NCI-H1105 treated with DMSO at 0.1 percent for 48 hours (cell line): ENCODE results near the gene SOCS7.

Source experiments
- DNase-seq: peaks from one replicate; lab custom pipeline; 2025; lab: John Stamatoyannopoulos, UW

The SOCS7 gene

DNA sequence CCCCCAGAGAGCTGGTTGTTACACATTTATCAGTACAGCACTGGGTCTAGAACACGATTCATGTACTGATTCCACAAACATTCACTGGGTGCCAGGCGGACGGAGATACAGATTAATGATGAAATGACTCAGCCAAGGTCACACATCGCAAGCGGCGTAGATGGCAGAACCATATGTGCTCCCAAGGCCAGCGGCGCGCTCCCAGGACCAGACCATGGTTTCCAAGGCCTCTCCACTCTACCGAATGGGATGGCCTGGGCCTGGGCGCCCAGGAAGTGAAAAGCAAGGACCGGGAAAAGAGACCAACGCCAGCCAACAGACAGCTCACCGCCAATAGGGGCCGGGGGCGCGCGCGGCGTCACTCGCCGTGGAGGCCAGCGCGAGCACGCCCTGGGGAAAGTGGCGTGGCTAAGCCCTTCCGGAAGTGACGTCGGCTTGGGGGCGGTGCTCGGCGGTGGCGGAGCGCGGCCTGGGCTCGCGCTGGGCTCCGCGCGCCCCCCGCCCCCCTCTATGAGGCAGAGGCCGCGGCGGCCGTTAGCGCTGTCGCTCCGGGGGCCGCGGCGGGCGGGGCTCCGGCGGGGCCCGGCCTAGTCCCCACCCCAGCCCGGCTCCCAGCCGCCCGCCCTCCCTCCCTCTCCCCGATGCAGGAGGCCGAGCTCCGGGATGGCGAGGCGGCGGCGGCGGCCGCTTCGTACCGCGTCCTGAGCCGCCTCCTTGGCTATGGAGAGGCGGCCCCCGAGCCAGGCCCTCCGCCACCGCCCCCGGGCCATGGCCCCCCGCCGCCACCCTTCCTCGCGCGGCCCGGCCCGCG, at the start of gene SOCS7:
TSS of gene SOCS7 (plus strand) at position 433 of the 811 bp plus-strand sequence. CDS start at position 642, 209 bp downstream.
- peak; percentile 83 for DNase-seq

- DNase-seq: no peak
Observed at GRCh38 chr17:38315497-38315896, 36.1 kb upstream of the SOCS7 start.

GRCh38 chr17:38317081-38317480, 34.6 kb upstream of the SOCS7 start:
- DNase-seq: no peak

GRCh38 chr17:38320482-38320881, 31.2 kb upstream of the SOCS7 start:
- no peak for DNase-seq

GRCh38 chr17:38322156-38322779, 29.4 kb upstream of the SOCS7 start:
- DNase-seq: peak; percentile 34

DNA sequence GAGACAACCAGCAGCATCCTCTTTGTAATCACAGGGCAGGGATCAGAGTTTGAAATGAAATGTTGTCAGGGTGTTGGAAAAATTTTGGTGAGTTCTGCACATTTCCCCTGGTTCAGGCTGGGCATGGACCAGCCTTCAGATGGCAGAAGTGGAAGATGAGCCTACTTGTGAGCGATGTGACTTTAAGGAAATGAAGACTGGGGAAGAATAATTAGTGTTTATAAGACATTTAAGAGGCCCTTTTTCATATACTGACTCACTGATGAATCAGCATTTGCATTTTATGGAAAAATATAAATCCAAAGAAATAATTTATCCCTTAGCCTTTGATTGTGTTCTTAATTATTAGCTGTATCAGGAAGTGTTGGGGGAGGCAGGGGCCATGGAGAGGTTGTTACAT, 28.7 kb upstream of the SOCS7 start:
- DNase-seq: no peak

- no peak for DNase-seq
Observed at GRCh38 chr17:38324141-38324697, 27.4 kb upstream of the SOCS7 start.

- DNase-seq: no peak
Observed at GRCh38 chr17:38324772-38325171, 26.9 kb upstream of the SOCS7 start.

- DNase-seq: no peak
Observed at GRCh38 chr17:38325221-38325851, 26.3 kb upstream of the SOCS7 start.

DNA sequence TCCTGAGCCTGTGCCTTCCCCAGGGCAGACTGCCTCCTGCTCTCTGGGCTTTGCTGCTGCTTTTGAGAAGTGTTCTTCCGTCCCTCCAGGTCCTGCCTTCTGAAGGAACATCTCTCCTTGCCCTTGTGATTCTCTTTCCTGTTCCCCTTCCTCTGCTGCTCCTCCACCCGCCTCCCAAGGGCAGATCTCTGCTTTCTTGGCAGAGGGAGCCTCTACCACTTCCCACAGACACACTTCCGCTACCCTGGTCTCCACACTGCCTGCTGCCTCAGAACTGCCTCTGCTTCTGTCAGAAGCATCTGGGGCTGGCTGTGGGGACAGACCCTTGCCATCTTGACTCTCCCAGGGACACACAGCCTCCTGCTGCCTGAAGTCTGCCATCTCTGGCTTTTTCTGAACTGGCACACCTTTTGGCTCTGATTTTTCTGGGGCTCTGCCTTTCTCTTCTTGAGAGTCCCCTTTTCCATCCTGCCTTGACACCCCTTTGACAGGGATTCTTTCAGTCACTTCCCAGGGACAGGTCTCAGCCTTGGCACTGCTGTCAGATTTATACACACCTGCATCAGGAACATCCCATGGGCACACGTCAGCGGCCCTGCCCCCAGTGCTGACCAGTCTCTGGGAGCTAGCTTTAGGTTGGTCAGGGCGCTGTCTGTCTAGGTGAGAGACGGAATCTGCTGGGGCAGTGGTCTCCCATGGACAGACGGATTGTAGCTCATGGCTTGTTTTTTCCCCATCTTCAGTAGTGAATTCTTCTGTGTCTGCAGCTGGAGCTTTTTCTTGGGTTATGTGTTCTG, 24.4 kb upstream of the SOCS7 start:
- no peak for DNase-seq

DNA sequence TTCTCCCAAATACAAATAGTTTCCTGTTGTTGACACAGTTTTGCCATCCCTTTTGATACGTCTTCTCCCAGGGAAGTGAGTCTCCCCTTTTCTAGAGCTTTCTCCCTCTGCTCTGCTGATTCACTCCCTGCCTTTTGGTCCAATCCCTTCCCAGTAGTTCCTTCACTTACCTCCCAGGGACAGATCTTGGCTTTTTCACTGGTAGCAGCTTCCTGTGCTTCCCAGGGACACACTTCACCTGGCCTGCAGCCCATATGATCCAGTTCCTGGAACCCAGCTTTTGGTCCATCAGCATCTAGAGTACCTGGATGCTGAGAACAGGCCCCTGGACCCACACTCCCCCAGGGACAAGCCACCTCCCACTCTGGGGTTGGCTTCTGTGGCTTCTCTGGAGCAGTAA, 23.7 kb upstream of the SOCS7 start:
- DNase-seq: no peak

- no peak for DNase-seq
Observed at GRCh38 chr17:38328620-38329019, 23.0 kb upstream of the SOCS7 start.

- DNase-seq: no peak
Observed at GRCh38 chr17:38329284-38329683, 22.4 kb upstream of the SOCS7 start.

DNA sequence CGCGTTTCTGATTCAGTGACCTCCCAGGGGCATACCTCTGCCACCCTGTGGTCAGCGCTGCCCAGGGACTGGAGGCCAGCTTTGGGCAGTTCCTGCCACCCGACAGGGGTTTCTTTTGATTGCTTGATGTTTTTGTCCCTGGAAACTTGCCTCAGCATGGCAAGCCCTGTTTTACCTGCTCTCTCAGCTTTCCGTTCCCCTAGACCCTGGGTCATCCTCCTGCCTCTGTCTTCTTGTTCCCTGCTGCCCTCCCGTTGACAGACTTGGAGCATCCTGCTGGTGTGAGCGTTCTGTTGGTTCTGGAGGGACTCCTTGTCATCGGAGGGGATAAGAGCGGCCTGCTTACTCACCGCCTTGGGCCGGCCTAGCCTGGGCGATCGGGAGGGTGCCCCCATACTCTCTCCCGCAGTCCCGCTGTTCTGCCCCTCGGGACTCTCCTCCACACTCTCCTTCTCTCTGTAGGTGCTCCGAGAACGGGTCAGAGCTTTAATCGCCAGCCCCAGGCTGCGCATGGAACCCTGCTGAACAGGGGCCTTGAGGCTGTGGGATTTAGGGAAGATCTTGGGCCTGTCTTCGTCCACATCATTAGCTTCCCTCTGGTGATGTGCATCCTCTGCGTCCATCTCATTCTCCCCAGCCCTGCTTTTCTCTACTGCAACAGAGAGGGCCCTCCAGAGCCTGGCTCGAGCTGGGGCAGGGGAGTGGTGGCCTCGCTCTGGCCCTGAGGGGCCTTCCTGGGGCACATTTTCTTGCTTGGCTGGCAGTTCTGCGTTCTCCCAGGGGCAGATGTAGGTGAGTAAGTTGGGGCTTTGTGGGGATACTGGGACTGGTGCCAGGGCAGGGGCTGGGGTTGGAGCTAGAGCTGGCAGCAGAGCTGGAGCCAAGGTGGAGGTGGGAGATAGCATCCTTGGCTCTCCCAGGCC, 21.6 kb upstream of the SOCS7 start:
- DNase-seq: no peak

- DNase-seq: no peak
Observed at GRCh38 chr17:38330941-38331411, 20.7 kb upstream of the SOCS7 start.

DNA sequence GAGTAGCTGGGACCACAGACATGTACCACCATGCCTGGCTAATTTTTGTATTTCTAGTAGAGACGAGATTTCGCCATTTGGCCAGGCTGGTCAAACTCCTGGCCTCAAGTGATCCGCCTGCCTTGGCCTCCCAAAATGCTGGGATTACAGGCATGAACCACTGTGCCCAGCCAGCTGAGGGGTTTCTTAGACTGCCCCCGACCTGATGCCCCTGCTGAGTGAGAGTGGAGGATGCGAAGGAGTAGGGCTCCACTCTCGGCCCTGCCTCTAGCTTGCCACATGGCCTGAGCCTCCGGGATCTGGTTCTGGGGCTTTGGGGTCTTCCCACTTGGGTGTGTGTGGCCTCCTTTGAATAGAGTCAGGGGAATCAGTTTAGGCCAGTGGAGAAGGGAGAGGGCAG, 18.9 kb upstream of the SOCS7 start:
- no peak for DNase-seq

GRCh38 chr17:38333635-38334295, 17.9 kb upstream of the SOCS7 start:
- DNase-seq: peak; percentile 4

DNA sequence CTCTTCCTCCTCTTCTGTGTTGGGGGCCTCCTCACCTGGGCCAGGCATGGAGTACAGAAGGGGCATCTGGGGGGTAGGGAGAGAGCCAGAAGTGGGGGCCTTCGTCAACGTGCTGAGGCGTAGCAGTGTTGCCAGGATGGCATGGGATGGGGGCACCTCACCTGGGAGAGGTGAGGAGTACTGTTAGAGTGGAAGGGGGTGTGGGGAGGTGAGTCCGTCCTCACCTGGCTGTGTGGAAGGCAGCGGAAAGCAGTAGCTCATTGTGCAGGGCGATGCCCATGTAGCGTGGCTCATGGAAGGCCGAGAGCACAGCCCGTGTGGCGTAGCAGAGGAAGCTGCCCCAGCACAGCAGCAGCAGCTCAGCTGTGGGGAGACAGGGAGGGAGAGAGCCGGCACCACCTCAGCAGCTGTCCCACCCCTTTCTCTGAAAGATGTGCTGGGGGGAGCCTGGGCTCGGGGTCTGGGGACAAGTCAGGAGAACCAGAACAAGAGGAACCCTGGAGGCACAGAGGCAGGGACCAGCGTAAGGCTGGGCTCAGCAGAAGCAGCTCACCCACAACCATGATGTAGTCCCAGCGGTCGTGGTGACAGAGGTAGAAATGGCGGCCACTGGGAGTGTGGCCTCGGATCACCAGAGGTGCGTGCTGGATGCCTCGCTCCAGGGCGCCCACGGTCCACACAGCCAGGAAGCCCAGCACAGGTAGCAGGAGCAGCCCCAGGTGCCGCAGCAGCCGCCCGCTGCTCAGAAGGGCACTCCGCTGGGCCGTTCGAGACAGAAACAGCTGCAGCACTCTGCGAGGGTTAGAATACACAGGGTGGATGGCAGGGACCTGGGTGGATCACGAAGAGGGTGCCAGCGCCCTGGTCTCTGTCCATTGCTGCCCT, 16.9 kb upstream of the SOCS7 start:
- DNase-seq: no peak

DNA sequence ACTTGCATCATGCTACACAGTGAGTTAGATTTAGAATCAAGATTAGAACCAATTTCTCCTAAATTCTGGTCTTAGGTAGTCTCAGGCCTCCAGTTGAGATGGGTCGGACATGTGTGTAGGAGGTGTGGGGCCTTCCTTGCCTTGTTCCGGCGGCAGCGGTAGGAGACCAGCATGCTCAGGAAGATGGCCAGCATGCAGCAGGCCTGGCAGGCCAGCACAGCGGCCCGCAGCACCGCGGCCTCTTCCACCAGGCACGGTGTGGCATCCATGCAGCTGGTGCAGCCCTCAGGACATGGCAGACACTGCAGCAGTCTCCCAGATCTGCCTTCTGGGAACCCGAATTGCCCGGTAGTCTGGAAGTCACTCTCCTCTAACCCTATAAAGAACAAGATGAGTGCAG, 14.8 kb upstream of the SOCS7 start:
- DNase-seq: no peak
